KOPT-K1 (cell line): ENCODE data around the gene UPP2.

Experiments
- H3K27ac ChIP-seq: fragments of 200-600 bp; sonication (generic); 2 replicates; pipeline ENCODE4 v1.5.1; 2016; ENCODE audit warnings: antibody characterized with exemption, mild to moderate bottlenecking, low read depth, low read length; ENCODE audit not compliant: poor library complexity, severe bottlenecking
- H3K36me3 ChIP-seq: fragments of 200-600 bp; sonication (generic); 2 replicates; pipeline ENCODE4 v1.5.1; 2017; ENCODE audit warnings: antibody characterized with exemption, mild to moderate bottlenecking, low read length, moderate library complexity; ENCODE audit not compliant: insufficient read depth
- H3K9me3 ChIP-seq: fragments of 200-600 bp; sonication (generic); 2 replicates; pipeline ENCODE4 v1.5.1; 2017; ENCODE audit warnings: antibody characterized with exemption, low read length, mild to moderate bottlenecking; ENCODE audit not compliant: insufficient read depth, poor library complexity, severe bottlenecking

Gene UPP2

GRCh38 chr2:158142568-158143332 is 41.1 kb downstream of the UPP2 start:
- Histone ChIP-seq H3K27ac (no peak overlapping the region), H3K36me3 (no peaks in the 10 kb centered on the region), H3K9me3 (no peaks in the 10 kb centered on the region)

- Histone ChIP-seq H3K36me3 (no peaks in the 10 kb centered on the region), H3K9me3 (no peaks in the 10 kb centered on the region), H3K27ac (no peak overlapping the region)
Measured at GRCh38 chr2:158143703-158144360, 42.2 kb downstream of the UPP2 start.

GRCh38 chr2:158144914-158145625 is 43.4 kb downstream of the UPP2 start:
- H3K9me3 ChIP-seq: no peaks in the 10 kb centered on the region

GRCh38 chr2:158153270-158154015 is 51.8 kb downstream of the UPP2 start:
- Histone ChIP-seq H3K27ac (no peak overlapping the region), H3K9me3 (no peaks in the 10 kb centered on the region), H3K36me3 (no peaks in the 10 kb centered on the region)

More at GRCh38 chr2:158144914-158145625, 43.4 kb downstream of the UPP2 start:
- Histone ChIP-seq H3K36me3 (no peaks in the 10 kb centered on the region), H3K27ac (no peak overlapping the region)

DNA sequence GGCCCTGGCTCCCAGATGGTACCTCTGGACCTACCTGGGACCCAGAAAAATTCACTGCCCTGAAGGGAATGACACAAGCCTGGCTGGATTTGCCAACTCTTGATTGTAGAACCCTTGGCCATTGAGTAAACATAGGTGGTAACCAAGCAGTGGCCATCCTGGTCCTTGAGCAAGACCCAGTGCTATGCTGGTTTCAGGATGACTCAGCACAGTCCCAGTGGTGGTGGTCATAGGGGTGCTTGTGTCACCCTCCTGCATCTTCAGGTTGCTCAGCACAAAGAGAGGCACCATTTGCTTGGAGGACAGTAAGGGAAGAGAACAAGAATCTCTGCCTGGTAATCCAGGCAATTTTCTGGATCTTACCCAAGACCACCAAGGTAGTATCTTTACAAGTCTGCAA is 52.9 kb downstream of the UPP2 start:
- no peaks in the 10 kb centered on the region for H3K36me3 ChIP-seq
- no peak overlapping the region for H3K27ac ChIP-seq
- no peaks in the 10 kb centered on the region for H3K9me3 ChIP-seq

DNA sequence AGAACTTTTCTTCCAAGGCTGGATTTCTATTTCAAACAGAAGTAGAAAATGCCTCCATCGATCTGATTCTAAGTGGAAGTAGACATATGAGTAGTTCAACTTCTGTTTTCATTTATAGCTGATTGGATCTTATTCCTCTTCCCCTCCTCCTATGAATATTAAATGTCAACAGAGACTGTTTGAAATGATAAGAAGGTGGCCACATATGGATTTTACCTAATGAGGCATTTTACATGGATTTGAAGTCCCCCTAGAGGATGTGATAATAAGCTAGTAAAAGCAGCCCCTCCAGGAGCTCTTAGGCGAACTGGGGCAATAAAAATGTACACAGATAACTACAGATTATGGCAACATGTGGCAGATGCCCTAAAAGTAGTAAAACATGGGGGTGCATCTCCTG is 71.0 kb downstream of the UPP2 start:
- H3K36me3 ChIP-seq: no peaks in the 10 kb centered on the region
- H3K9me3 ChIP-seq: no peaks in the 10 kb centered on the region
- no peak overlapping the region for H3K27ac ChIP-seq

GRCh38 chr2:158174495-158174894 is 72.8 kb downstream of the UPP2 start:
- Histone ChIP-seq H3K9me3 (no peaks in the 10 kb centered on the region), H3K36me3 (no peaks in the 10 kb centered on the region), H3K27ac (no peak overlapping the region)

DNA sequence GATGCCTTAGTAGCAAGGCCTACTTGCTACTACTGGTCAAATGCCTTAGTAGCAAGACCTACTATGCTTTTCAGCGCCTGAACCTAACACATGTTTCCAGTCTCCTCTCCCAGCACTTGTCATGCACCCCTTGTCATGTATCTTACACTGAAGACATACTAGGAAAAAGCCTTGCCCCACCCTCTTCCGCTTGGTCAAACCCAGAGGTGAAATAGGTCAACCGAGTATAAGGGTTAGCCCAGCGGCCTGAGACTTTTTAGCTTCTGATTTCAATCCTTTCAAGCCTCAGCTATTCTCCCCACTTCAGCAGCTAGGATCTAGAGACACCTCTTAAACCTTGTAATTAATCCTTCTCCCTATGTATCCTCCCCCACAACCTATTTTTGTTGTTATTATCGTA is 73.3 kb downstream of the UPP2 start:
- H3K27ac ChIP-seq: no peak overlapping the region
- no peaks in the 10 kb centered on the region for H3K36me3 ChIP-seq
- H3K9me3 ChIP-seq: no peaks in the 10 kb centered on the region

- Histone ChIP-seq H3K9me3 (no peaks in the 10 kb centered on the region), H3K27ac (no peak overlapping the region), H3K36me3 (no peaks in the 10 kb centered on the region)
Measured at GRCh38 chr2:158178646-158179045, 77.0 kb downstream of the UPP2 start.

DNA sequence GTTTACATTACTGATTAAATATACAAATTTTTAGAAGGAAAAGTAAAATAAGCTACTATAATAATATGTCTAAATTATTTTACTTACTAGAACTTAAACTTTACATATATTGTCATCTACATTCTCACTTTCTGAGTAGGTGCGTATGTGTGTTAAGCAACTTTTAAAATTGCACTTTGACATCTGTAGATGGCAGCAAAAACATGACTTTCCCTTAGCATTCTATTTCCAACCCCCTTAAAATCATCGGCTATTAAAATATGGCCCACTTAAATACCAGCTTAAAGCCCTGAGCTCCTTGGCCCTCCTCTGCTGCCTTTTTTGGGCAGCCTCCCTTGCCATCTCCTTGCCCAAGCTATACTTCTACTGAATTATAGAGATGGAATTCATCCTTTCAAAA is 78.0 kb downstream of the UPP2 start:
- Histone ChIP-seq H3K9me3 (no peaks in the 10 kb centered on the region), H3K27ac (no peak overlapping the region), H3K36me3 (no peaks in the 10 kb centered on the region)

DNA sequence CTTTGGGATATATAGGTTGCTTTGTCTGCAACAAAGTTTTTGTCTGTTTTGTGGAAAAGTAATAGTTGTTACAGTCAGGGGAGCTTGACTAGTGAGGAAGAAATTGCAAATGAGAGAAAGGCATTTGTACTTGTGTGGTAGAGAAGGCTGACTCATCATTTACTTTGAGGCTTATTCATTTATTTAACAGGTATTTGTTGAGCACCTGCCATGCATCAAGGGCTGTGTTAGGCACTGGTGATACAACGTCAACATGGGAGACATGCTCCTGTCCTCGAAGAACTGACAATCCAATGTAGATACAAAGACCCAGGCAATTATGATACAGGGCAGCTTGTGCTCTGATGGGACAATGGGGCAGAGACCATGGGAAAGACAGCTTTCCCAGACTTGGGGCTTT is 79.5 kb downstream of the UPP2 start:
- no peak overlapping the region for H3K27ac ChIP-seq
- no peaks in the 10 kb centered on the region for H3K36me3 ChIP-seq
- no peaks in the 10 kb centered on the region for H3K9me3 ChIP-seq

DNA sequence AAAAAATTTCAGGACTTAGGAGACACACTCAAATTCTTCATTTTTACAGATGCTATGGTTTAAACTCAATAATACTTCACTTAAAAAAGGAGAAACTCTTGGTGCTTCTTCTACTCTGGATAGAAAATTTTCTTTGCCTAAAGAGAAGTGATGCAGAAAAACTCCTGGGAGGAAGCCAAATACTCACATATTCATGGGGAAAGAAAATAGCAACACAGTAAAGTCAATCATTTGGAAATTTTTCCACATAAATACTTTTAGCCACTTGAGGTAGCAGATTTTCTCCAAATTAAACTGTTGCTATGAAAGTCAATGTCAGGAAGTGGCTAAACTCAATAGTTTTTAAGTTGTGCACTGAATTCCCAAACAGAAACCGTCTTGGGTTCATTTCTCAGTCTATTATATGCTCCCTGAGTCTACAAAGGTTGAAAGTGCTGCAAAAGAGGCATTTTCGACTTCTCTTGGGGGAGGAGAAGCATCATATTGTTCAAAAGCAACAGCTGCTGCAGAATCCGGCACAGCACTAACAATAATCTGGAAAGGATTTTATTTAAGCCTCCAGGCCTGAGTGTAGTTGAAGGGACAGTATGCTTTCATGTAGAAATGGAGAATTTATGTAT is 81.1 kb downstream of the UPP2 start:
- Histone ChIP-seq H3K36me3 (no peaks in the 10 kb centered on the region), H3K27ac (no peak overlapping the region), H3K9me3 (no peaks in the 10 kb centered on the region)

- no peaks in the 10 kb centered on the region for H3K36me3 ChIP-seq
- H3K27ac ChIP-seq: no peak overlapping the region
- no peaks in the 10 kb centered on the region for H3K9me3 ChIP-seq
Measured at GRCh38 chr2:158184001-158184400, 82.3 kb downstream of the UPP2 start.

DNA sequence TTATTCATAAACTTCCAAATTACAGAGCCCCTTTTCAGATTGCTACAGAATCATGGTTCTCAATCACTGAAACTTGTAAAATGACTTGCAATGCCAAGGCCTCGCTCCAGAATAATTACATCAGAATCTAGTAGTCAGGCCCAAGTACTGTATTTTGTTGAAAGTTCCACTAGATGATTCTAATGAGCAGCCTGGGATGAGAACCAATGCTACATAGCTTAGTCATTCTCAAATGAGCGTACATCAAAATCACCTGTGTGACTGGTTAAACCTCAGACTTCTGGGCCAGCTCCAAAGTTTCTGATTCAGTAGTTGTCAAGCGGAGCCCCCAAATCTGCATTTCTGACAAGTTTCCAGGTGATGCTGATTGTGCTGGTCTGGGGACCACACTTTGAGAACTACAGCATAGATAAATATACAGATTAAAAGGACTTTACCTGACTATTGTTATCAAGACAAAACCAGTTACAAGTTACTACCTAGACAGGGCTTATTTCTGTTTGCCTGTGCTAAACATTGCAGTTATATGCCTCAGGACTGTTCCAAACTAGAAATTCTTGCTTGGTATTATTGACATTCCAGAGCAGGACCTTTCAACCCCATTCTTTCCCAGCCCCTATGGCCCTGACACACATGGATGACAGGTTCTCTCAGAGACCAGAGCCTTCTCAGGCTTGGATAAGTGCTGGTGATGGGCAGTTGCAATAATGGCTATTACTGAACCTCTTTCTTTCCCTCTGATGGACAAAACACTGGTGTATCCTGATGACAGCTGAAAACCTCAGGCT is 83.1 kb downstream of the UPP2 start:
- Histone ChIP-seq H3K36me3 (no peaks in the 10 kb centered on the region), H3K9me3 (no peaks in the 10 kb centered on the region), H3K27ac (no peak overlapping the region)
